HG03378 (cell line): Measurements from ENCODE around the gene LAG3.

Experiments
- ATAC-seq: cut with Tn5 transposase; IDR thresholded peaks from one replicate; pipeline ENCODE4 v1.9.1; 2021; ENCODE audit warnings: mild to moderate bottlenecking, moderate library complexity; ENCODE audit not compliant: unreplicated experiment

LAG3 gene

GRCh38 chr12:6821591-6822425 is 49.5 kb downstream of the LAG3 start, which contains the start of gene GPR162:
Gene GPR162, plus strand, starts transcription at chr12:6821821. Its CDS starts 2,078 bp downstream, at chr12:6823899.
- no peak for ATAC-seq

- no peak for ATAC-seq
These were observed 50.3 kb downstream of the LAG3 start for GRCh38 chr12:6822426-6823135.

GRCh38 chr12:6823182-6824084 is 51.1 kb downstream of the LAG3 start:
- ATAC-seq = no peak

- no peak for ATAC-seq
These were observed 51.9 kb downstream of the LAG3 start for GRCh38 chr12:6824085-6824775.

- no peak for ATAC-seq
These were observed 52.6 kb downstream of the LAG3 start for GRCh38 chr12:6824901-6825381.

GRCh38 chr12:6825398-6826124 is 53.2 kb downstream of the LAG3 start:
- no peak for ATAC-seq

DNA sequence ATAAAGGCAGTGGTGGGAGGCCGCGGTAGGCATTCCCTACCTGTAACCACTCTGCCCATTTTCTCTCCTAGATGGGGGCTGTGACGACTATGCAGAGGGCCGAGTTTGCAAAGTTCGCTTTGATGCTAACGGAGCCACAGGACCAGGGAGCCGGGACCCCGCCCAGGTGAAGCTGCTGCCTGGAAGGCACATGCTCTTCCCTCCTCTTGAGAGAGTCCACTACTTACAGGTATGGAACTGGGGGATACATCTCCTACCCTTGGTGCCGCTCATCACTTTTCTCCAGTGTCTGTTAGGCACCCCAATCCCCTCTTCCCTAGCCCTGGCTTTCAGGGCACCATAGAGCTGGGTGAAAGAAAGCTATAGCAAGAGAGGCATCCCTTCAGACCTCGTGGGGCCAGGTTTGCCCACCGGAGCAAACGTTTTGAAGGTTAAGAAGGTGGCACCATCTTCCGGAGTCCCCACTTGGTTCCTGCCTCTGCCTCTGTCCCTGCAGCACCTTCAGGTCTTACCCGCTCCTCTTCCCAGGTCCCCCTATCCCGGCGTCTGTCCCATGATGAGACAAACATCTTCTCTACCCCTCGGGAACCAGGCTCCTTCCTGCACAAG is 53.9 kb downstream of the LAG3 start:
- ATAC-seq = no peak

- ATAC-seq = no peak
These were observed 54.6 kb downstream of the LAG3 start for GRCh38 chr12:6826734-6827436.

DNA sequence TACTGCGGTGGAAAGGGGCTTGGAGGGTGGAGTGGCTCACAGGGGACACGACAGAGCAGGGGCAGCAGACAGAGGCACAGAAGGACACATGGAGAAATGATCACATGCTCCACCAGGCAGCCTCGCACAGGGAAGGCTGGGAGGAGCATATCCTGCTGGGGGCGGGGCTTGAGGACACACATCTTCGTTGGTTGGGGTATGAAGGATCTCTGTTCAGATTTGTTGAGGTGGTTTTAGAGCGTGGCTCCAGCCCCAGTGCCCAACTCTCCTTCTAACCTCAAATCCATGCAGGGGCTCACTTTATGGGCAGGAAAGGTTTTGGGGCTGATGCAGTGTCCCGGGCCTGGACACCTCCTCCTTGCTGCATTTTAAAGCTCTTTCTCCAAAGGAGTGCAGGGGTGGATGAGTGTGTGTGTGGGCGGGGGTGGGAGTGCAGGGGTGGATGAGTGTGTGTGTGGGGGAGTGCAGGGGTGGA is 55.2 kb downstream of the LAG3 start:
- no peak for ATAC-seq
